Neural cell (in vitro differentiated cells): ENCODE data around the gene PTPRN2. TPM values are rescaled to one million over a fixed set of nuclear protein-coding genes. Genes with fewer than 3 reads are reported as not detected.

Experiments used
- H2AFZ ChIP-seq: fragments of 200-600, 300-800 bp; sonication (generic), shearing (Covaris generic); 2 replicates; pipeline ENCODE4 v1.6.0; 2014; ENCODE audit warnings: low read depth, mild to moderate bottlenecking, antibody characterized with exemption, low read length, moderate library complexity
- H3F3A ChIP-seq: fragments of 200-600 bp; shearing (Covaris generic); 2 replicates; pipeline ENCODE4 v1.6.1; 2016; ENCODE audit warnings: mild to moderate bottlenecking, moderate library complexity, mixed read lengths, antibody characterized with exemption, low read length; ENCODE audit not compliant: insufficient read depth, poor library complexity, severe bottlenecking
- H3K27ac ChIP-seq: fragments of 200-600, 300-800 bp; sonication (generic), shearing (Covaris generic); 2 replicates; pipeline ENCODE4 v1.5.1; 2014; ENCODE audit warnings: mild to moderate bottlenecking, low read length, moderate library complexity
- H3K27me3 ChIP-seq: fragments of 300-800, 200-600 bp; sonication (generic), shearing (Covaris generic); 2 replicates; pipeline ENCODE4 v1.6.0; 2014; ENCODE audit warnings: mild to moderate bottlenecking, low read depth, low read length, moderate library complexity; ENCODE audit not compliant: insufficient read depth
- H3K36me3 ChIP-seq: fragments of 300-800, 200-600 bp; sonication (generic), shearing (Covaris generic); 2 replicates; pipeline ENCODE4 v1.5.1; 2014; ENCODE audit warnings: mild to moderate bottlenecking, antibody characterized with exemption, low read length, moderate library complexity; ENCODE audit not compliant: insufficient read depth
- H3K4me2 ChIP-seq: fragments of 300-800, 200-600 bp; sonication (generic), shearing (Covaris generic); 2 replicates; pipeline ENCODE4 v1.6.0; 2014; ENCODE audit warnings: mild to moderate bottlenecking, low read length
- H3K4me3 ChIP-seq: fragments of 300-800, 200-600 bp; sonication (generic), shearing (Covaris generic); 2 replicates; pipeline ENCODE4 v1.5.1; 2014; ENCODE audit warnings: mild to moderate bottlenecking, low read length, moderate library complexity
- H3K79me2 ChIP-seq: fragments of 200-600 bp; shearing (Covaris generic); replicated peaks from 2 replicates; pipeline ENCODE4 v1.6.0; 2014; ENCODE audit warnings: mild to moderate bottlenecking, low read length, moderate library complexity; ENCODE audit not compliant: insufficient read depth
- H3K9ac ChIP-seq: fragments of 300-800, 200-600 bp; sonication (generic), shearing (Covaris generic); 2 replicates; pipeline ENCODE4 v1.6.1; 2016; ENCODE audit warnings: mild to moderate bottlenecking, low read length, mixed read lengths
- H3K9me2 ChIP-seq: fragments of 200-600 bp; shearing (Covaris generic); 2 replicates; pipeline ENCODE4 v1.6.1; 2016; ENCODE audit warnings: mild to moderate bottlenecking, low read length, mixed read lengths; ENCODE audit not compliant: insufficient read depth
- H3K9me3 ChIP-seq: fragments of 200-600, 300-800 bp; sonication (generic), shearing (Covaris generic); 2 replicates; pipeline ENCODE4 v1.6.1; 2016; ENCODE audit warnings: mild to moderate bottlenecking, mixed run types, low read length, moderate library complexity, mixed read lengths
- H4K20me1 ChIP-seq: fragments of 200-600 bp; shearing (Covaris generic); 2 replicates; pipeline ENCODE4 v1.6.1; 2016; ENCODE audit warnings: mild to moderate bottlenecking, mixed run types; ENCODE audit not compliant: insufficient read depth
- EP300 ChIP-seq: fragments of 450-650 bp; conservative IDR thresholded peaks from 2 replicates; pipeline ENCODE4 v1.6.1; 2014; ENCODE audit warnings: antibody characterized with exemption, mild to moderate bottlenecking, moderate library complexity; ENCODE audit not compliant: poor library complexity, severe bottlenecking
- EZH2 ChIP-seq: fragments of 200-600, 300-800 bp; shearing (Covaris generic), sonication (generic); IDR thresholded peaks from 2 replicates; pipeline ENCODE4 v1.6.1; 2014; ENCODE audit warnings: antibody characterized with exemption, low read length, borderline replicate concordance, mild to moderate bottlenecking; ENCODE audit not compliant: insufficient read depth, poor library complexity, severe bottlenecking
- MXI1 ChIP-seq: fragments of 450-650 bp; conservative IDR thresholded peaks from 2 replicates; pipeline ENCODE4 v1.6.1; 2014; ENCODE audit warnings: antibody characterized with exemption, mild to moderate bottlenecking; ENCODE audit not compliant: poor library complexity, severe bottlenecking
- POLR2AphosphoS5 ChIP-seq: IDR thresholded peaks from 2 replicates; pipeline ENCODE4 v1.6.1; 2012
- RAD21 ChIP-seq: fragments of 450-650 bp; conservative IDR thresholded peaks from 2 replicates; pipeline ENCODE4 v1.6.1; 2014; ENCODE audit warnings: antibody characterized with exemption, mild to moderate bottlenecking, moderate library complexity
- REST ChIP-seq: IDR thresholded peaks from 2 replicates; pipeline ENCODE4 v1.6.1; 2012; ENCODE audit warnings: borderline replicate concordance
- SMC3 ChIP-seq: fragments of 450-650 bp; conservative IDR thresholded peaks from 2 replicates; pipeline ENCODE4 v1.6.1; 2014; ENCODE audit warnings: antibody characterized with exemption, mild to moderate bottlenecking, moderate library complexity; ENCODE audit not compliant: poor library complexity
- TAF1 ChIP-seq: IDR thresholded peaks from 2 replicates; pipeline ENCODE4 v1.6.1; 2012; ENCODE audit warnings: low read depth
- polyA plus RNA-seq: library from polyadenylated mRNA; depleted of rRNA; stranded (reverse); fragments of >200 nt; gene quantifications from 2 replicates; pipeline ENCODE4 v1.2.3, GENCODE V29; 2014
- TF ChIP-seq, protein P1 (sequence below): fragments of 450-650 bp; IDR thresholded peaks from 2 replicates; pipeline ENCODE4 v1.5.1; 2014; ENCODE audit warnings: antibody characterized with exemption, mild to moderate bottlenecking, moderate library complexity; ENCODE audit not compliant: poor library complexity, severe bottlenecking

Gene PTPRN2
- polyA plus RNA-seq, 1 donor from 2014 or later: 31.0 TPM

GRCh38 chr7:158057446-158057845, 530.2 kb downstream of the PTPRN2 start:
- Histone ChIP-seq H3K27me3 (no peaks in the 10 kb centered on the region), H3K4me3 (no peak overlapping the region), H3K4me2 (no peak overlapping the region), H3K9me3 (no peaks in the 10 kb centered on the region), H3K9me2 (no peaks in the 10 kb centered on the region), H3K36me3 (no peaks in the 10 kb centered on the region), H3K27ac (no peak overlapping the region), H2AFZ (no peak overlapping the region), H4K20me1 (no peaks in the 10 kb centered on the region), H3F3A (no peaks in the 10 kb centered on the region), H3K79me2 (no peaks in the 10 kb centered on the region), H3K9ac (no peak overlapping the region)
- TF ChIP-seq REST (no peak), POLR2AphosphoS5 (no peak), TAF1 (no peak), EP300 (no peak), MXI1 (no peak), SMC3 (no peak), RAD21 (no peak), EZH2 (no peak)
- TF ChIP-seq, protein P1, sequence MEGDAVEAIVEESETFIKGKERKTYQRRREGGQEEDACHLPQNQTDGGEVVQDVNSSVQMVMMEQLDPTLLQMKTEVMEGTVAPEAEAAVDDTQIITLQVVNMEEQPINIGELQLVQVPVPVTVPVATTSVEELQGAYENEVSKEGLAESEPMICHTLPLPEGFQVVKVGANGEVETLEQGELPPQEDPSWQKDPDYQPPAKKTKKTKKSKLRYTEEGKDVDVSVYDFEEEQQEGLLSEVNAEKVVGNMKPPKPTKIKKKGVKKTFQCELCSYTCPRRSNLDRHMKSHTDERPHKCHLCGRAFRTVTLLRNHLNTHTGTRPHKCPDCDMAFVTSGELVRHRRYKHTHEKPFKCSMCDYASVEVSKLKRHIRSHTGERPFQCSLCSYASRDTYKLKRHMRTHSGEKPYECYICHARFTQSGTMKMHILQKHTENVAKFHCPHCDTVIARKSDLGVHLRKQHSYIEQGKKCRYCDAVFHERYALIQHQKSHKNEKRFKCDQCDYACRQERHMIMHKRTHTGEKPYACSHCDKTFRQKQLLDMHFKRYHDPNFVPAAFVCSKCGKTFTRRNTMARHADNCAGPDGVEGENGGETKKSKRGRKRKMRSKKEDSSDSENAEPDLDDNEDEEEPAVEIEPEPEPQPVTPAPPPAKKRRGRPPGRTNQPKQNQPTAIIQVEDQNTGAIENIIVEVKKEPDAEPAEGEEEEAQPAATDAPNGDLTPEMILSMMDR: no peak

GRCh38 chr7:158056761-158057160, 530.9 kb downstream of the PTPRN2 start:
- H3K4me2 ChIP-seq: no peak overlapping the region
- H3K79me2 ChIP-seq: no peaks in the 10 kb centered on the region
- no peak overlapping the region for H3K27ac ChIP-seq
- H3K4me3 ChIP-seq: no peak overlapping the region
- H3K36me3 ChIP-seq: no peaks in the 10 kb centered on the region
- no peaks in the 10 kb centered on the region for H3K9me3 ChIP-seq
- H3K27me3 ChIP-seq: no peaks in the 10 kb centered on the region
- H2AFZ ChIP-seq: no peak overlapping the region
- no peaks in the 10 kb centered on the region for H3F3A ChIP-seq
- no peaks in the 10 kb centered on the region for H4K20me1 ChIP-seq
- no peak for TF ChIP-seq EZH2
- no peak for TF ChIP-seq RAD21
- TF ChIP-seq POLR2AphosphoS5: no peak
- no peak for TF ChIP-seq TAF1
- no peak for TF ChIP-seq REST
- no peak for TF ChIP-seq SMC3
- no peak for TF ChIP-seq EP300
- TF ChIP-seq, protein P1: no peak
- TF ChIP-seq MXI1: no peak
- H3K9ac ChIP-seq: no peak overlapping the region
- H3K9me2 ChIP-seq: no peaks in the 10 kb centered on the region
